ENCODE data around the gene APPL2. TPM values are rescaled to one million over a fixed set of nuclear protein-coding genes. Genes with fewer than 3 reads are reported as not detected.

APPL2 gene
- total RNA-seq, 1 donor from 2014 or later, result 37.5 TPM

DNA sequence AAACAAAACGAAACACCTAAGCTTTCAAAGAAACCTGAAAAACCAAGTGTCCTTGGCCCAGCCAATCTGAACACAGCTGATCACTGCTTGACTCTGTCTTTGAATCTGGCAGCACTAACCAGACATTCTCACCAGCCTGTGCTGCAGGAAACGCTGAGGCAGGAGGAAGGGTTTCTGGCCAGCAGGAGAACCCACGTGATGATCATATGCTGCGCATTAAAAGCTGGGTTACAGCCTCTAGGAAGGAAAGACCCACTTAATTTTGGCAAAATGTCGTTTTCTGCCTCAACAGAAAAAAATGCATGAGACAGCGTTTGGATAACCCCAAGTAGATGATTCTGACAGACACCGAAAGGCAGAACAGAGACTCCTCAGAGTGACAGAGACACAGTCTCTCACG, 9.8 kb downstream of the APPL2 start:
- H3K36me3 Mint-ChIP-seq, result peaks cover 33% of the 10 kb centered on the region
- peaks cover 2% of the 10 kb centered on the region for H3K27me3 Mint-ChIP-seq (ENCODE audit: insufficient read depth, low read depth)
- Histone ChIP-seq H4K20me1 (ENCODE audit: low read depth) (peaks cover 9% of the 10 kb centered on the region), H3K79me2 (ENCODE audit: low read depth) (no peaks in the 10 kb centered on the region), H3K9ac (no peak overlapping the region), H3K4me3 (no peak overlapping the region), H2AFZ (replicated peaks) (no peak overlapping the region), H3K4me1 (no peaks in the 10 kb centered on the region), H3K36me3 (no peaks in the 10 kb centered on the region), H3K27me3 (no peaks in the 10 kb centered on the region), H3K27ac (no peak overlapping the region), H3K4me2 (no peak overlapping the region), H3K9me3 (ENCODE audit: low read depth) (no peaks in the 10 kb centered on the region), H3F3A (ENCODE audit: low read depth) (no peaks in the 10 kb centered on the region)
- H3K9me3 Mint-ChIP-seq, result no peaks in the 10 kb centered on the region
- H3K4me3 Mint-ChIP-seq, result no peak overlapping the region
- H3K4me1 Mint-ChIP-seq, result peaks cover 9% of the 10 kb centered on the region
- no peak overlapping the region for H3K27ac Mint-ChIP-seq
- TF ChIP-seq EZH2phosphoT487 (IDR thresholded peaks at IDR 0.05) (no peak), EZH2 (IDR thresholded peaks at IDR 0.05) (no peak), CTCF (IDR thresholded peaks at IDR 0.05) (no peak)
- no peak for DNase-seq (ENCODE audit: low spot score)

GRCh38 chr12:105225505-105226015, 10.4 kb downstream of the APPL2 start:
- Mint-ChIP-seq H3K36me3 (peaks cover 36% of the 10 kb centered on the region), H3K27me3 (ENCODE audit: insufficient read depth, low read depth) (peaks cover 2% of the 10 kb centered on the region), H3K4me1 (peaks cover 4% of the 10 kb centered on the region), H3K9me3 (no peaks in the 10 kb centered on the region), H3K4me3 (no peak overlapping the region), H3K27ac (no peak overlapping the region)
- H2AFZ ChIP-seq (replicated peaks), result no peak overlapping the region
- H3K4me1 ChIP-seq, result no peaks in the 10 kb centered on the region
- no peak overlapping the region for H3K9ac ChIP-seq
- no peak overlapping the region for H3K4me2 ChIP-seq
- no peaks in the 10 kb centered on the region for H3K36me3 ChIP-seq
- no peak overlapping the region for H3K27ac ChIP-seq
- no peaks in the 10 kb centered on the region for H3F3A ChIP-seq (ENCODE audit: low read depth)
- no peak for DNase-seq (ENCODE audit: low spot score)
- H3K79me2 ChIP-seq (ENCODE audit: low read depth), result no peaks in the 10 kb centered on the region
- no peak for TF ChIP-seq EZH2 (IDR thresholded peaks at IDR 0.05)
- H3K9me3 ChIP-seq (ENCODE audit: low read depth), result no peaks in the 10 kb centered on the region
- H3K27me3 ChIP-seq, result no peaks in the 10 kb centered on the region
- no peak overlapping the region for H3K4me3 ChIP-seq
- H4K20me1 ChIP-seq (ENCODE audit: low read depth), result peaks cover 10% of the 10 kb centered on the region

- H3K9me3 Mint-ChIP-seq, result no peaks in the 10 kb centered on the region
- no peak overlapping the region for H3K9ac ChIP-seq
- no peaks in the 10 kb centered on the region for H3F3A ChIP-seq (ENCODE audit: low read depth)
- H2AFZ ChIP-seq (replicated peaks), result no peak overlapping the region
- H3K27ac Mint-ChIP-seq, result no peak overlapping the region
- peaks cover 29% of the 10 kb centered on the region for H3K36me3 Mint-ChIP-seq
- no peak overlapping the region for H3K4me2 ChIP-seq
- H3K4me1 Mint-ChIP-seq, result peaks cover 3% of the 10 kb centered on the region
- H3K27ac ChIP-seq, result no peak overlapping the region
- TF ChIP-seq CTCF (IDR thresholded peaks at IDR 0.05), result no peak
- no peak for TF ChIP-seq EZH2 (IDR thresholded peaks at IDR 0.05)
- TF ChIP-seq EZH2phosphoT487 (IDR thresholded peaks at IDR 0.05), result no peak
- H3K9me3 ChIP-seq (ENCODE audit: low read depth), result no peaks in the 10 kb centered on the region
- H3K27me3 ChIP-seq, result no peaks in the 10 kb centered on the region
- H4K20me1 ChIP-seq (ENCODE audit: low read depth), result peaks cover 15% of the 10 kb centered on the region
- H3K4me3 Mint-ChIP-seq, result no peak overlapping the region
- no peaks in the 10 kb centered on the region for H3K36me3 ChIP-seq
- H3K27me3 Mint-ChIP-seq (ENCODE audit: insufficient read depth, low read depth), result no peaks in the 10 kb centered on the region
- H3K4me1 ChIP-seq, result no peaks in the 10 kb centered on the region
- no peaks in the 10 kb centered on the region for H3K79me2 ChIP-seq (ENCODE audit: low read depth)
- no peak overlapping the region for H3K4me3 ChIP-seq
- no peak for DNase-seq (ENCODE audit: low spot score)
Observed at GRCh38 chr12:105224399-105224798, 11.6 kb downstream of the APPL2 start.

DNA sequence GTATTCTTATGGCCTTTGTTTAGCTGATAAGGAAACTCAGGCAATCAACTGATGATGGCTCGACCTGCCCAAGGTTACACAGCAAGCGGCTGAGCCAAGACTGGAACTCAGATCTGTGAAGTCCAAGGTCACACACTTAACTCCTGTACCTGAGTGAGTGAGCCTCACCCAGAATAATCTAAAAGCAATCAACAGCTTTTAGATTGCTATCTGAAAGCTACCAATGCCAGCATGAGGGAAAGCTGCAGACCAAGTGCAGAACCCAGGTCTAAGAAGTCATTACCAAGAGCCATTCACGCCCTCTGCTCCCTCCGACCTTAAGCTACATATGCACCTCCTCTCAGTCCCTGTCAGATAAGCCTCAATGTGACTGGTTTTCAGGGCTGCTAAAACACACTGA, 12.1 kb downstream of the APPL2 start:
- no peak overlapping the region for H3K4me3 ChIP-seq
- H3K9me3 ChIP-seq (ENCODE audit: low read depth), result no peaks in the 10 kb centered on the region
- H3K4me2 ChIP-seq, result no peak overlapping the region
- TF ChIP-seq EZH2 (IDR thresholded peaks at IDR 0.05) (no peak), CTCF (IDR thresholded peaks at IDR 0.05) (no peak), EZH2phosphoT487 (IDR thresholded peaks at IDR 0.05) (no peak)
- H3K4me1 ChIP-seq, result no peaks in the 10 kb centered on the region
- Mint-ChIP-seq H3K27me3 (ENCODE audit: insufficient read depth, low read depth) (no peaks in the 10 kb centered on the region), H3K9me3 (no peaks in the 10 kb centered on the region), H3K27ac (no peak overlapping the region), H3K36me3 (peaks cover 26% of the 10 kb centered on the region), H3K4me3 (no peak overlapping the region), H3K4me1 (peaks cover 3% of the 10 kb centered on the region)
- no peaks in the 10 kb centered on the region for H3K36me3 ChIP-seq
- no peak overlapping the region for H3K27ac ChIP-seq
- H3K79me2 ChIP-seq (ENCODE audit: low read depth), result no peaks in the 10 kb centered on the region
- no peak overlapping the region for H2AFZ ChIP-seq (replicated peaks)
- no peaks in the 10 kb centered on the region for H3F3A ChIP-seq (ENCODE audit: low read depth)
- H3K27me3 ChIP-seq, result no peaks in the 10 kb centered on the region
- H4K20me1 ChIP-seq (ENCODE audit: low read depth), result peaks cover 20% of the 10 kb centered on the region
- no peak overlapping the region for H3K9ac ChIP-seq
- no peak for DNase-seq (ENCODE audit: low spot score)

Measured in neural progenitor cell (in vitro differentiated cells).